HL-60 (cell line): ENCODE data around the gene CNTNAP5.

Experiments
- GABPA ChIP-seq: IDR thresholded peaks from 2 replicates; pipeline ENCODE4 v1.6.1; 2012; ENCODE audit warnings: low read depth
- POLR2AphosphoS5 ChIP-seq: IDR thresholded peaks from 2 replicates; pipeline ENCODE4 v1.6.1; 2012; ENCODE audit warnings: low read depth
- SPI1 ChIP-seq: IDR thresholded peaks from 2 replicates; pipeline ENCODE4 v1.6.1; 2012; ENCODE audit warnings: low read depth, mild to moderate bottlenecking, borderline replicate concordance
- TF ChIP-seq, protein P1 (sequence below): IDR thresholded peaks from one replicate; pipeline ENCODE4 v1.5.1; 2011; ENCODE audit warnings: low read length, control low read depth, inconsistent platforms; ENCODE audit not compliant: insufficient read depth
- TF ChIP-seq, protein P2 (sequence below): IDR thresholded peaks from 2 replicates; pipeline ENCODE4 v1.6.1; 2012; ENCODE audit warnings: low read depth; ENCODE audit not compliant: insufficient replicate concordance

DNA sequence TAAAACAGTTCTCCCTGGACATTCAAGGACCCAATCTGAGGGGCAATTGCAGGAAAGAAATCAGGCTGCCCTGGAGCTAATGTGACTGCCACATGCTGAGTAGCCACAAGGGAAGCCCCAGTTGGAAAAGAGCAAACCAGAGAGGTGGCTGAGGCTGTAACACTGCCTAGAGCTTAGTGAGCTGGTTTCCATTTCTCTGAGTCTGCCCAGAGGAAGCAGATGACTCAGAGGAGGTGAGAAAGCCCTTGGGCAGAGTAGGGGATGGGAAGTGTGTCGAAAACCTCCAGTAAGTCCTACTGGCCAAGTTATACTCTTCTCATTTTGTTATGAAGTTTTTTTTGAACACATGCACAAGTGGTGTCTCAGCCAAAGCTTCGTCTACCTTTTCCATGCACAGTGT is 753.0 kb downstream of the CNTNAP5 start:
- no peak for TF ChIP-seq POLR2AphosphoS5
- TF ChIP-seq, protein P1, sequence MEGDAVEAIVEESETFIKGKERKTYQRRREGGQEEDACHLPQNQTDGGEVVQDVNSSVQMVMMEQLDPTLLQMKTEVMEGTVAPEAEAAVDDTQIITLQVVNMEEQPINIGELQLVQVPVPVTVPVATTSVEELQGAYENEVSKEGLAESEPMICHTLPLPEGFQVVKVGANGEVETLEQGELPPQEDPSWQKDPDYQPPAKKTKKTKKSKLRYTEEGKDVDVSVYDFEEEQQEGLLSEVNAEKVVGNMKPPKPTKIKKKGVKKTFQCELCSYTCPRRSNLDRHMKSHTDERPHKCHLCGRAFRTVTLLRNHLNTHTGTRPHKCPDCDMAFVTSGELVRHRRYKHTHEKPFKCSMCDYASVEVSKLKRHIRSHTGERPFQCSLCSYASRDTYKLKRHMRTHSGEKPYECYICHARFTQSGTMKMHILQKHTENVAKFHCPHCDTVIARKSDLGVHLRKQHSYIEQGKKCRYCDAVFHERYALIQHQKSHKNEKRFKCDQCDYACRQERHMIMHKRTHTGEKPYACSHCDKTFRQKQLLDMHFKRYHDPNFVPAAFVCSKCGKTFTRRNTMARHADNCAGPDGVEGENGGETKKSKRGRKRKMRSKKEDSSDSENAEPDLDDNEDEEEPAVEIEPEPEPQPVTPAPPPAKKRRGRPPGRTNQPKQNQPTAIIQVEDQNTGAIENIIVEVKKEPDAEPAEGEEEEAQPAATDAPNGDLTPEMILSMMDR, result no peak
- TF ChIP-seq GABPA, result no peak
- TF ChIP-seq, protein P2, sequence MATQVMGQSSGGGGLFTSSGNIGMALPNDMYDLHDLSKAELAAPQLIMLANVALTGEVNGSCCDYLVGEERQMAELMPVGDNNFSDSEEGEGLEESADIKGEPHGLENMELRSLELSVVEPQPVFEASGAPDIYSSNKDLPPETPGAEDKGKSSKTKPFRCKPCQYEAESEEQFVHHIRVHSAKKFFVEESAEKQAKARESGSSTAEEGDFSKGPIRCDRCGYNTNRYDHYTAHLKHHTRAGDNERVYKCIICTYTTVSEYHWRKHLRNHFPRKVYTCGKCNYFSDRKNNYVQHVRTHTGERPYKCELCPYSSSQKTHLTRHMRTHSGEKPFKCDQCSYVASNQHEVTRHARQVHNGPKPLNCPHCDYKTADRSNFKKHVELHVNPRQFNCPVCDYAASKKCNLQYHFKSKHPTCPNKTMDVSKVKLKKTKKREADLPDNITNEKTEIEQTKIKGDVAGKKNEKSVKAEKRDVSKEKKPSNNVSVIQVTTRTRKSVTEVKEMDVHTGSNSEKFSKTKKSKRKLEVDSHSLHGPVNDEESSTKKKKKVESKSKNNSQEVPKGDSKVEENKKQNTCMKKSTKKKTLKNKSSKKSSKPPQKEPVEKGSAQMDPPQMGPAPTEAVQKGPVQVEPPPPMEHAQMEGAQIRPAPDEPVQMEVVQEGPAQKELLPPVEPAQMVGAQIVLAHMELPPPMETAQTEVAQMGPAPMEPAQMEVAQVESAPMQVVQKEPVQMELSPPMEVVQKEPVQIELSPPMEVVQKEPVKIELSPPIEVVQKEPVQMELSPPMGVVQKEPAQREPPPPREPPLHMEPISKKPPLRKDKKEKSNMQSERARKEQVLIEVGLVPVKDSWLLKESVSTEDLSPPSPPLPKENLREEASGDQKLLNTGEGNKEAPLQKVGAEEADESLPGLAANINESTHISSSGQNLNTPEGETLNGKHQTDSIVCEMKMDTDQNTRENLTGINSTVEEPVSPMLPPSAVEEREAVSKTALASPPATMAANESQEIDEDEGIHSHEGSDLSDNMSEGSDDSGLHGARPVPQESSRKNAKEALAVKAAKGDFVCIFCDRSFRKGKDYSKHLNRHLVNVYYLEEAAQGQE, result no peak
- no peak for TF ChIP-seq SPI1
